NCI-H1048 (cell line): Measurements from ENCODE around the gene PCSK2.

Experiments
- DNase-seq: peaks from one replicate; lab custom pipeline; 2025; lab: John Stamatoyannopoulos, UW

Gene PCSK2

GRCh38 chr20:17445543-17445942 lies 218.7 kb downstream of the PCSK2 start:
- no peak for DNase-seq

GRCh38 chr20:17446171-17446570 lies 219.3 kb downstream of the PCSK2 start:
- DNase-seq = no peak

GRCh38 chr20:17448071-17448470 lies 221.2 kb downstream of the PCSK2 start:
- DNase-seq = no peak

DNA sequence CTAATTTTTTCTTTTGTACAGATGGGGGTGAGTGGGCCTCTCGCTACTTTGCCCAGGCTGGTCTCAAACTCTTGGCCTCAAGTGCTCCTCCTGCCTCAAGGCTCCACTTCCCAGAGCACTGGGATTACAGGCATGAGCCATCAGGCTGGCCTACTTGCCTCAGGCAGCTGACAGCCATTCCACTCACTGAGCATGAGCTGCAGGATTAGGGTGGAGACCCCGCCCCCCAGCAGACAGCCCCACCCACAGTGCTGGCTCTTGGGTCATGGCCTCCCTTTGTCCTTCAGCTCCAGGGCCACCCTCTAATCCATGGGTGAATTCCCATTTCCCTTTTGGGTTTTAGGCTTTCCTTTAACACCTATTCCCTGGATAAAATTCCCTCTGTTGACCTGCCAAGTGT lies 222.2 kb downstream of the PCSK2 start:
- DNase-seq = no peak

- no peak for DNase-seq
Observed at GRCh38 chr20:17452441-17452840, 225.6 kb downstream of the PCSK2 start.

DNA sequence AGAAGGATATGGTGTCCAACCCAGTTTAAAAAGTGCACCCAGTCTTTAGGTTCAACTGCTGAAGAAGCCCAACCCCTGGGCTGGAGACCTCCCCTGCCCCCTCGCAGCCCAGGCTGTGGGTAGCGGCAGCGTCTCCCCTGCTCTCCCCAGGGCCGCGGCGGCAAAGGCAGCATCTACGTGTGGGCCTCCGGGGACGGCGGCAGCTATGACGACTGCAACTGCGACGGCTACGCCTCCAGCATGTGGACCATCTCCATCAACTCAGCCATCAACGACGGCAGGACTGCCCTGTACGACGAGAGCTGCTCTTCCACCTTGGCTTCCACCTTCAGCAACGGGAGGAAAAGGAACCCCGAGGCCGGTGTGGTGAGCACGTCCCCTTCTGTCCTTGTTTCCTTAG lies 226.8 kb downstream of the PCSK2 start:
- DNase-seq = no peak

GRCh38 chr20:17456279-17456678 lies 229.4 kb downstream of the PCSK2 start:
- DNase-seq = no peak

- DNase-seq = no peak
Observed at GRCh38 chr20:17457079-17457478, 230.2 kb downstream of the PCSK2 start.

DNA sequence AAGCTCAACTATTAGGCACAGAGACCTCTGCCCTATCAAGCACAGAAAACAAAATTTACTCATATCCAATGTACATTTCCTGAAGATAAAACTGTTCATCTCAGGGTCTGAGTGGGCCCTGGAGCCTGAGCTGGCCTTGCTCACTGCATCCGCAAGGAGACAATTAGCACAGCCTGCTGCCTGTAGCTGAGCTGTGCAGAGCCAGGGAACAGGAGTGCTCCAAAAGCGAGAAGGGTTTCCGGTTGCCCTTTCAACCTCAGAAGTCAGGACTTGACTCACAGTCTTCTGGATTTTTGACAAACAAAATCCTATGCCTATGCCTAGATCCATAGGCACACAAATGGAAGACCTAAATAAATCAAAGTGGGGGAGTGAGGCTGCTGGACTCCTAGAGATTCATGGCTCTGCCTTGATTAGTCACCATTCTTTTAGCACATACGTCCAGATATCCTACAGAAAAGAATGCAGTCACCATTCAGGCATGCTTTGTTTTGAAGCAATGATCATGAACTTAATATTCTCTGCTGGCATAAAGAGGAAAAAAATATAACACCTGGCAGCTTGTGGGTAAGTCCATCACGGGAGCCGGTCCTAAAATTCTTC lies 230.8 kb downstream of the PCSK2 start:
- no peak for DNase-seq

- DNase-seq = no peak
Observed at GRCh38 chr20:17460119-17460518, 233.3 kb downstream of the PCSK2 start.

DNA sequence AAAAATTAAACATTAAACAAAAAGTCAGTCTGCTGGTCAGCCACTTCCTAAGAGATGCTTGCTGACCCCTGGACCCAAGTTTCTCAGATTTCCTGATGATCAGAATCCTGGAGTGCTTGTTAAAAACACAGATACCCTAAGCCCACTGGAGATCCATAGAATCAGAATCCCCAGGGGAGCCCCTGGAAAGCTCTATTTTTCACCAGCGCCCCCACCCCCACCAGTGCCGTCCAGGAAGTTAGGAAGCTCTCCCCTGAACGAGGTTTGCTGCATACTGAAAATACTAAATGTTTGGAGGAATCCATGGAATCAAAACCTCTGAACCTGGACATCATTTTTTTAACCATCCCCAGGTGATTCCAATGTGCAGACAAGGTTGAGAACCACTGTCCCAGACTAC lies 235.1 kb downstream of the PCSK2 start:
- DNase-seq = no peak

DNA sequence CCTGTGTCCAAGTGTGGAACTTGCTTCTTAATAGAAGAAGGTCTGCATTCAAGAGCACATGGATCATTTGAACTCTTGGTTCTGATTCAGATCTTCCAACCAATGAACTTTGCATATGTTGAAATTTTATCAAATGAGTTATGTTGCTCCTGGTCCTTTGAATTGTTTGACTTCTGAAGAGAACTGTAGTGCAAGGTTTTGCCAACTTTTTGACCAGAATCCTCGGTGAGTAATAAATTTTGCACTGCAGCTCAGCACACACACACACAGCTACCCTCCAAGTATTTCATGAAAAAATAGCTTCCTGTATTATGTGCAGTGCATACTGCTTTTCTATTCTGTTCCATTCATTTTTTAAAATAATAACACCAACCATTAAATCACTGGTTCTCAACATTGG lies 236.9 kb downstream of the PCSK2 start:
- no peak for DNase-seq

DNA sequence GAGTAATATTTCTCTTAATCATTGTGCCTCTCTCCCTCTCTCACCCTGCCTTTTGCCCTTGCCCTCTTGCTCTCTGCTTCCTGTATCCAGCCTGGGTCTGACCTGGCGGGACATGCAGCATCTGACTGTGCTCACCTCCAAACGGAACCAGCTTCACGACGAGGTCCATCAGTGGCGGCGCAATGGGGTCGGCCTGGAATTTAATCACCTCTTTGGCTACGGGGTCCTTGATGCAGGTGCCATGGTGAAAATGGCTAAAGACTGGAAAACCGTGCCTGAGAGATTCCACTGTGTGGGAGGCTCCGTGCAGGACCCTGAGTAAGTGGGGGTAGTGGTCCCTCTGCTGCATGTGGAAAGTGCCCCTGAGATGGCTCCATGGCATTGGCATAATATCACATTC lies 238.4 kb downstream of the PCSK2 start:
- no peak for DNase-seq

DNA sequence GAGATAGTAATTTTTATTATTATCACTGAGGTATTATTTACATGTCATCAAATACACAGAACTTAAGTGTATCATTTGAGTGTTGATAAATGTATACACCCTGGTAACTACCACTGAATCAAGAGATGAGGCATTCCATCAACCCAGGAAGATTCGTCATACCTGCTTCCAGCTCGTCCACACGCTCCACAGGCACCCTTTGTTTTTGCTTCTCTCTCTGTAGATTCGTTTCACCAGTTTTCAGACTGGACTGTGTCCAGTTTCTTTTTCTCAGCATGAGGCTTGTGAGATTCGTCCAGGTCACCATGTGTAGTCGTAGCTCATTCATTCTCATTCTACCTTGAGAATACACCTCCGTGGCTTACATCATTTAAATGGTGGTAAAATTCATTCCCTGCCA lies 239.8 kb downstream of the PCSK2 start:
- DNase-seq = no peak

DNA sequence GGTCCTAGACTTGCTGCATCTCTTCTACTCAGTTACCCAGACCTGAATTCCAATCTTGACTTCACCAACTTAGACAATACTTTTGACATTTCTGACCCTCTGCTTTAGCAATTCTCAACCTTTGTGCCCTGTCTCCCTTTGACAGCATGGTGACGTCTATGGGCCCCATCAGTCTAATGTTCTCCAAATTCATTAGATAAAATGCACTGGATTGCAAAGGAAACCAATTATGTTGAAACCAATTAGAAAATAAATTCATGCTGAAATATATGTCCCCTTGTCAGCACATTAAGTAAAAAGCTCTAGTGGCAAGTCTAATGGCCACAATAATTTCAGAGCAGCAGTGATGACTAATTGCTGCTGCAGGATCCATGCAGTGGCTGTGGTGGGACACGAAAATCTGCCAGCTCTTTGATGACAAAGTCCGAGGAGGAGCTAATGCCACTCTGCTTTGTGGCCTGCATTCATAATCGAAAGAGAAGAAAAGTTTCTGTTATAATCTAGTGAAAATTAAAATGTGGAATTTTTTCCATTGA lies 240.3 kb downstream of the PCSK2 start:
- DNase-seq = no peak

GRCh38 chr20:17468073-17468840 lies 241.4 kb downstream of the PCSK2 start:
- DNase-seq = no peak

GRCh38 chr20:17469246-17470030 lies 242.6 kb downstream of the PCSK2 start:
- no peak for DNase-seq

DNA sequence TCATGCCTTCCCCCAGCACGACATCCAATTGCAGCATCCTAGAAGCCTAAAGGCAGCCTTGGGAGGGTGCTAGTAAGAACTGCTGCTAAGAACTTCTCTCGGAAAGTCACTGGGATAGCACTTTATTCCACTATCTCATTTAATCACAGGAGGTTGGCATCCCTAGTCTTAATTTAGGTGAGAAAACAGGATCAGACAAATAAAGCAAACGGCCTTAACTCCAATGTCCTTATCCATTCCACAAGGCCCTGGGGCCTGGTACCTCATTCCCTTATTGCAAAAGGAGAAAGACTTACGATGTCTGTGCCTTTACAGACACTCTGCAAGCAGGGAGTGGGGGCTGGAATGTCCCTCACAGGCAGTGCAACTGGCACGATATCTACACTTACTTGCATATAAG lies 243.7 kb downstream of the PCSK2 start:
- no peak for DNase-seq

DNA sequence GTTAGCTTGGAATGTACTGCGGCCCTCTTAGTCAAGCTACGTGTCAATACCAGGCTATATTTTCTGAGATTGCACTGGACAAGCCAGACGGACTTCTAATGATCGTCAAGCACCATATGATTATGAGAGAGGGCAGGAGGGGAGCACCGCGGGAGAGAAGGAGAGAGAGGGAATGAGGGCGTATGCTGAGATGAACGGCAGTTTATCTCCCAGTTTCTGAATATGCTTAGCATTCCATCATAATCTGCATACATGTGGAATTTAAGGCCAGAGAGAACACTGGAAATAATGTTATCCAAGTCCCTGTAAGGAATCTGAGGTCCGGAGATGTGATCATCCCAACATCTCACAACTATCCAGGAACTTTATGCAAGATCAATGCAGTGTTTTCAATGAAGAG lies 244.1 kb downstream of the PCSK2 start:
- no peak for DNase-seq

DNA sequence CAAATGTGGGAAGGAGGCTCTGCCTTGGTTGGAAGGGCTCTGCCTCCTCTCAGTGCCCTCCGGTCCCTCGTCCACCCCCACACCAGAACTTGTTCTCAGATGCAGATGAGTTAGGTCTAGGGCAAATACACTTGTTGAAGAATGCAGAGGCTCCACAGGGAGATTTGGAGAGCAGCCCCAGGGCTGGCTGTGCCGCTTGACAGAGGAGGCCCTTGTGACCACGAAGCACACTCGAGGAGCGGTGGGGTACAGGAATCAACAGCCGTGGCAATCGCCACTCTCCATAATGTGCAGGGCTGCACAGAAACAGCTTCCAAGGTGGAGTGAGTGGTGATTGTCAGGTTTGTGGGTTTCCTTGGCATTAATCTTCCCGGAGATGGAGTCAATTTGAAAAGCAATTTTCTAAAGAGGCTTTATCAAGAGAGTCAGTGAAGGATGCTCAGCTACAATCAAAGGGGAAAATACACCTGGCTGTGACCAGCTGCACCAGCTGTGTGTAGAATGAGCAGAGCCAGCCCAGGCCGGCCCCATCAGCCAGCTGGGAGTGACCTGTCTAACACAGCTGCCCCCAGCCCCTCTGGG lies 244.9 kb downstream of the PCSK2 start:
- no peak for DNase-seq

DNA sequence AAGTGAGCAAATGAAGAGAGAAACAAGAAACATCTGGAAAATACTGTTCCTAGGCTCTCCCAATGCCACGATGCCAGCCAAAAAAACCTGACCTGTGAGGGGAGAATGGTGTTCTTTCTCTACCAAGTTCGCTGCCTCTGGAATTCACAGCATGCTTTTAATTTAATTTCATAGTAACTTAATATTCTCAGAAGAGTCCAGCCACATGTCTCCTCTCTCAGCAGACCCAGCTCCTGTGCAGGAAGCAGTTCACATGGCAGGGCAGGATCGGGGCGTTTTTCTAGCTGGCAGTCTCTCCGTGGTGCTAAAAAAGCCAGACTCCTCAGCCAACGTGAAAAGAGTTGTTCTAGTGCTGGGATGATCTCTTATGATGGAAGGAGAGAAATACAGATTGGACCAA lies 246.8 kb downstream of the PCSK2 start:
- DNase-seq = no peak

DNA sequence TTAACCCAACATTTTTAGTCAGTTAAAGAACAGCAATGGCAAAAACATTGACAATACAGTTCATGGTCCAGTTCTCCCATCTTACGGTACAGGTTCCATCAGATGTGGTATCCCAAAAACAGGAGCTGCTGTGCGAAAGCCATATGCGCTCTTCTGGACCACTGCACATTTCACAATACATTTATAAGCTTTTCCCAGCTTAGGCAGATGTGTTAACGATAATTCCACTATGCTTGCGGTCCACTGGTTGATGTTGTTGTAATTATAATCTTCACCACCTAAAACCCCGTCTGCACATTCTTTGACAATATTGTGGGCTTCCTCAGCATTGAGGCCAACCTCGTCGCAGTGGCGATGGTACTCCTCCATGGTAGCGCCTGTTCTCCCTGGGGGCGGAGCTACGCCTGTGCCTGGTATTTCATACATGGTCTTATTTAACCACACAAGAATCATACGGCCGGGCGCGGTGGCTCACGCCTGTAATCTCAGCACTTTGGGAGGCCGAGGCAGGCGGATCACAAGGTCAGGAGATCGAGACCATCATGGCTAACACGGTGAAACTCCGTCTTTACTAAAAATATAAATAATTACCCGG lies 252.3 kb downstream of the PCSK2 start:
- DNase-seq = no peak
